B cell (primary cell): ENCODE measurements around the gene CCDC6. TPM values are rescaled to one million over a fixed set of nuclear protein-coding genes. Genes with fewer than 3 reads are reported as not detected.

Experiments
- ATAC-seq: fragments of 200-7000 bp; cut with Tn5 transposase; one replicate; pipeline ENCODE4 v1.10.0; 2021; ENCODE audit warnings: low read depth, mild to moderate bottlenecking, moderate number of reproducible peaks, moderate library complexity
- CTCF ChIA-PET: fragments of 350-600 bp; sonication (Branson Sonifier 250); formaldehyde crosslinking; loops from one replicate; lab custom pipeline; 2021; ENCODE audit warnings: antibody characterized with exemption, inconsistent platforms; lab: Charles Lee
- POLR2A ChIA-PET: fragments of 350-600 bp; sonication (Branson Sonifier 250); formaldehyde crosslinking; loops from one replicate; lab custom pipeline; 2021; ENCODE audit warnings: antibody characterized with exemption; lab: Charles Lee
- DNase-seq: peaks from one replicate; pipeline ENCODE4 v3.0.0; 2013
- H2AFZ ChIP-seq: 2 replicates; pipeline ENCODE4 v1.6.1; 2012; ENCODE audit warnings: mild to moderate bottlenecking, low read depth, low read length; ENCODE audit not compliant: insufficient read depth, poor library complexity, severe bottlenecking
- H3K27ac ChIP-seq, 2 donors: 1 replicate in 1 of 2; 2 replicates in 1 of 2; pipeline ENCODE4 v1.5.1; 2012 to 2013; ENCODE audit warnings: low read length in 2 of 2, mild to moderate bottlenecking in 2 of 2, moderate library complexity in 1 of 2
- H3K27me3 ChIP-seq, 4 experiments: fragments of 200-600 bp in 1 of 4; sonication (generic) in 1 of 4; replicated peaks in 1 of 4; 1 replicate in 2 of 4; 2 replicates in 2 of 4; pipeline versions ENCODE4 v1.6.1 to v1.7.0; 2013 to 2016; ENCODE audit warnings: low read length in 3 of 4, mild to moderate bottlenecking in 2 of 4, mixed read lengths in 1 of 4, moderate library complexity in 1 of 4; ENCODE audit not compliant: insufficient read depth in 4 of 4, control insufficient read depth in 3 of 4; ENCODE audit errors: control extremely low read depth in 1 of 4
- H3K36me3 ChIP-seq, 2 experiments: replicated peaks in 1 of 2; 1 replicate in 1 of 2; 2 replicates in 1 of 2; pipeline versions ENCODE4 v1.6.1 to v1.7.1; 2013; ENCODE audit warnings: low read length in 1 of 2; ENCODE audit not compliant: insufficient read depth in 2 of 2, control insufficient read depth in 1 of 2; ENCODE audit errors: control extremely low read depth in 1 of 2, extremely low read depth in 1 of 2
- H3K4me1 ChIP-seq, 2 donors: fragments of 200-600 bp in 1 of 2; sonication (generic) in 1 of 2; 1 replicate in 1 of 2; 2 replicates in 1 of 2; pipeline versions ENCODE4 v1.5.1 to v1.6.1; 2013 to 2017; ENCODE audit warnings: low read length in 2 of 2; ENCODE audit not compliant: control insufficient read depth in 2 of 2, insufficient read depth in 2 of 2
- H3K4me2 ChIP-seq: replicated peaks from 2 replicates; pipeline ENCODE3; 2012; ENCODE audit warnings: mild to moderate bottlenecking, low read depth, low read length; ENCODE audit not compliant: poor library complexity, severe bottlenecking
- H3K4me3 ChIP-seq, 5 experiments: fragments of 200-600 bp in 1 of 5; sonication (generic) in 1 of 5; 1 replicate in 3 of 5; 2 replicates in 2 of 5; pipeline versions ENCODE4 v1.5.1 to v1.7.0; 2011 to 2016; ENCODE audit warnings: low read length in 4 of 5, mild to moderate bottlenecking in 4 of 5, low read depth in 2 of 5, control low read depth in 1 of 5, moderate library complexity in 1 of 5; ENCODE audit not compliant: insufficient read depth in 1 of 5; ENCODE audit errors: control extremely low read depth in 1 of 5, extremely low read depth in 1 of 5
- H3K79me2 ChIP-seq: fragments of 200-600 bp; sonication (generic); one replicate; pipeline ENCODE4 v1.6.0; 2016; ENCODE audit warnings: low read length; ENCODE audit not compliant: control insufficient read depth, insufficient read depth
- H3K9ac ChIP-seq: fragments of 200-600 bp; sonication (generic); 2 replicates; pipeline ENCODE4 v1.6.1; 2017; ENCODE audit warnings: mild to moderate bottlenecking, low read length, moderate library complexity
- H3K9me3 ChIP-seq, 3 donors: one replicate each; pipeline versions ENCODE4 v1.6.1 to v1.7.1; 2013; ENCODE audit warnings: low read length in 2 of 3; ENCODE audit not compliant: control insufficient read depth in 2 of 3, insufficient read depth in 1 of 3; ENCODE audit errors: control extremely low read depth in 1 of 3
- H4K20me1 ChIP-seq: 2 replicates; pipeline ENCODE4 v1.6.0; 2012; ENCODE audit warnings: mild to moderate bottlenecking, low read length; ENCODE audit not compliant: insufficient read depth, control insufficient read depth, poor library complexity, severe bottlenecking
- H3K27ac Mint-ChIP-seq: one replicate; pipeline ENCODE4 v1.8.0; 2021; ENCODE audit warnings: mixed read lengths
- H3K27me3 Mint-ChIP-seq: one replicate; pipeline ENCODE4 v1.8.0; 2021; ENCODE audit warnings: mixed read lengths
- H3K4me1 Mint-ChIP-seq: one replicate; pipeline ENCODE4 v1.8.0; 2021; ENCODE audit warnings: mixed read lengths
- H3K4me3 Mint-ChIP-seq: one replicate; pipeline ENCODE4 v1.8.0; 2021; ENCODE audit warnings: mixed read lengths
- H3K9me3 Mint-ChIP-seq: one replicate; pipeline ENCODE4 v1.8.0; 2022; ENCODE audit warnings: mixed read lengths; ENCODE audit not compliant: insufficient read depth
- EZH2 ChIP-seq: IDR thresholded peaks from 2 replicates; pipeline ENCODE4 v1.6.1; 2012; ENCODE audit warnings: borderline replicate concordance, low read depth, mild to moderate bottlenecking, moderate library complexity, low read length; ENCODE audit not compliant: insufficient read depth, poor library complexity, severe bottlenecking
- WGBS: methylation state at CpG from one replicate; pipeline ENCODE4 v1.1.5; 2013; ENCODE audit warnings: missing lambda C conversion rate; ENCODE audit not compliant: insufficient coverage; 5-methylcytosine and 5-hydroxymethylcytosine counted together
- intact Hi-C: fragments of 100-400 bp; cut with micrococcal nuclease; formaldehyde crosslinking; loops from one replicate; pipeline ENCODE4 v1.10.0; 2022
- polyA plus RNA-seq: library from polyadenylated mRNA; depleted of rRNA; stranded (reverse); fragments of >200 nt; gene quantifications from 2 replicates; pipeline ENCODE4 v1.2.3, GENCODE V29; 2012
- total RNA-seq, 2 donors: library from RNA; stranded (reverse); fragments of 120-200 nt in 1 of 2; gene quantifications; 1 replicate in 1 of 2; 2 replicates in 1 of 2; pipeline versions ENCODE4 v1.2.3 to v1.2.4, GENCODE V29; 2013 to 2022
- TF ChIP-seq, protein P1 (sequence below): fragments of 200-600 bp; IDR thresholded peaks from one replicate; pipeline ENCODE4 v1.8.0; 2022; ENCODE audit warnings: antibody characterized with exemption, mild to moderate bottlenecking

The CCDC6 gene
- total and polyA plus RNA-seq, 2 donors (not counting 1 experiment from before 2014, with no cell fraction given) = 18.2 to 30.1 TPM

DNA sequence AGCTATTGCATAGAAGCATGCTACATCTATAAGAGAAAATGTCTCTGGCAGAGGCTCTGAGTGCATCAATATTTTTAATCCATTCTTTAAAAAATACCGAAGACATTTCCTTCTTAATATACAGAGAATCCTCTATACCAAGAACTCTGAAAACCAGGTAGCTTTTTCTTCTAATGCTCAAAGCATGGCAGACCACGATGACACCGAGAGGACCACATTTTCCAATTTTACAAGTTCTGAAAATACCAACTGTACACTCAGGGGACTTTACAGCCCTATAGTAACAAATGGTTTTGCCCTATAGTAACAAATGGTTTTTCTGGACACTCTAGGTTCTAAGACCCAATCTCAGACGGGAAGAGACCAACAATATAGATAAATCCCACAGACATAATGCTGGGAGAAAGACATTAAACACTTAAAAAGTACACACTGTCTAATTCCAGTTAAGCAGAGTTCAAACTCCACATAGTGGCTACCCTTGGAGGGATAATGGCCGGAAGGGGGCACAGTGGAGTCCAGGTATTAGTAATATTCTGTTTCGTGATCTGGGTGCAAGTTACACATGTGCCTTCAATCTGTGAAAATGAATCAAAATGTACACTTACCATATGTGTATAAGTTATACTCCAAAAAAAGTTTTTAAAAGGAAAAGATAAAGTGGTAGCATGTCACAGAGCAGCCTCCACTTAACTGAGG lies 26.2 kb downstream of the CCDC6 start:
- Histone ChIP-seq H3K27ac (peak overlapping the region in 1 of 2 donors; percentile 5), H3K4me1 (peaks cover 57 to 77% of the 10 kb centered on the region in 2 donors), H3K27me3 (no peaks in the 10 kb centered on the region), H4K20me1 (peaks cover 43% of the 10 kb centered on the region), H3K36me3 (peaks cover 0 to 2% of the 10 kb centered on the region in 2 experiments), H3K4me3 (no peak overlapping the region), H3K9ac (no peak overlapping the region), H3K79me2 (peaks cover 99% of the 10 kb centered on the region), H3K9me3 (no peaks in the 10 kb centered on the region), H3K4me2 (peak overlapping the region; percentile 12), H2AFZ (no peak overlapping the region)
- Mint-ChIP-seq H3K4me1 (peaks cover 83% of the 10 kb centered on the region), H3K9me3 (no peaks in the 10 kb centered on the region), H3K27me3 (no peaks in the 10 kb centered on the region), H3K27ac (no peak overlapping the region), H3K4me3 (peak overlapping the region; percentile 12)
- TF ChIP-seq EZH2 = no peak
- TF ChIP-seq, protein P1, sequence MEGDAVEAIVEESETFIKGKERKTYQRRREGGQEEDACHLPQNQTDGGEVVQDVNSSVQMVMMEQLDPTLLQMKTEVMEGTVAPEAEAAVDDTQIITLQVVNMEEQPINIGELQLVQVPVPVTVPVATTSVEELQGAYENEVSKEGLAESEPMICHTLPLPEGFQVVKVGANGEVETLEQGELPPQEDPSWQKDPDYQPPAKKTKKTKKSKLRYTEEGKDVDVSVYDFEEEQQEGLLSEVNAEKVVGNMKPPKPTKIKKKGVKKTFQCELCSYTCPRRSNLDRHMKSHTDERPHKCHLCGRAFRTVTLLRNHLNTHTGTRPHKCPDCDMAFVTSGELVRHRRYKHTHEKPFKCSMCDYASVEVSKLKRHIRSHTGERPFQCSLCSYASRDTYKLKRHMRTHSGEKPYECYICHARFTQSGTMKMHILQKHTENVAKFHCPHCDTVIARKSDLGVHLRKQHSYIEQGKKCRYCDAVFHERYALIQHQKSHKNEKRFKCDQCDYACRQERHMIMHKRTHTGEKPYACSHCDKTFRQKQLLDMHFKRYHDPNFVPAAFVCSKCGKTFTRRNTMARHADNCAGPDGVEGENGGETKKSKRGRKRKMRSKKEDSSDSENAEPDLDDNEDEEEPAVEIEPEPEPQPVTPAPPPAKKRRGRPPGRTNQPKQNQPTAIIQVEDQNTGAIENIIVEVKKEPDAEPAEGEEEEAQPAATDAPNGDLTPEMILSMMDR = no peak
- intact Hi-C loops = no loop called here
- WGBS = 48% methylated on average over 3 of the region's 6 CpGs
- POLR2A ChIA-PET = no interaction called here
- ATAC-seq = no peak
- no peak for DNase-seq
- CTCF ChIA-PET = interaction anchor here (0.9 to 1.2 kb wide), 4 partner anchors 9 to 50 kb away, joined by 4 to 5 read pairs (median 4); no protein-coding TSS in a partner anchor

DNA sequence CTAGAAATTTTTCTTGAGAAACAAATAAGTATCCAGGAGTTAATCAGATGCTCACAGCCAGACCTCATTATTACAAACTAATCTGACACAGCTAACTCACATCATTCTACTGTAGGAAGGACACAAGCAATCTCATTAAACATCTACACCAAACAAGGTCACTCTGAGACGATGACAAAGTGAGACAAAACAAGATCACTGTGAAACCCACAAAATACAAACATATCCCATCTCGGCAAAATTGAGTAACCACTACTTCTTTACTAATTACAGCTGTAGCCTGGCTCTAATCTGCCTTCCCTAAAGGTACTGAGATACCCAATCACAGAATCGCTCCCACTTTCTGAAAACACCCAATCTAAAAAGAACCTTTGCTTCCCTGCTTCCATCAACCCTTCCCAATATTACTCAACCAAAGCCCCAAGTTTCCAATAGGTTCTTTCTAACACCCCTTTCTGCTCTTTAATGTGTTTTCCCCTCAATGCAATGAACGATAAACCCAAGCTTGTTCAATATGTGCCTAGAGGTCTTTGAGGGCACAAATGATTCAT lies 26.9 kb downstream of the CCDC6 start:
- POLR2A ChIA-PET = no interaction called here
- no peak for DNase-seq
- H3K4me2 ChIP-seq = peak overlapping the region; percentile 20
- H3K4me3 Mint-ChIP-seq = peak overlapping the region; percentile 12
- TF ChIP-seq EZH2 = no peak
- TF ChIP-seq, protein P1 = no peak
- ATAC-seq = no peak
- peaks cover 100% of the 10 kb centered on the region for H3K79me2 ChIP-seq
- intact Hi-C loops = no loop called here
- no peak overlapping the region for H3K4me3 ChIP-seq
- H2AFZ ChIP-seq = no peak overlapping the region
- H3K27me3 Mint-ChIP-seq = no peaks in the 10 kb centered on the region
- H3K9me3 ChIP-seq = no peaks in the 10 kb centered on the region
- no peaks in the 10 kb centered on the region for H3K27me3 ChIP-seq
- no peak overlapping the region for H3K9ac ChIP-seq
- 60% methylated on average over 4 of the region's 4 CpGs for WGBS
- peaks cover 44% of the 10 kb centered on the region for H4K20me1 ChIP-seq
- H3K27ac Mint-ChIP-seq = no peak overlapping the region
- no peaks in the 10 kb centered on the region for H3K9me3 Mint-ChIP-seq
- peaks cover 83% of the 10 kb centered on the region for H3K4me1 Mint-ChIP-seq
- CTCF ChIA-PET = interaction anchor here (0.9 to 1.2 kb wide), 4 partner anchors 10 to 49 kb away, joined by 4 to 5 read pairs (median 4); no protein-coding TSS in a partner anchor
- H3K36me3 ChIP-seq = peaks cover 0 to 2% of the 10 kb centered on the region in 2 experiments
- peak overlapping the region in 1 of 2 donors; percentile 5 for H3K27ac ChIP-seq
- peaks cover 55 to 74% of the 10 kb centered on the region in 2 donors for H3K4me1 ChIP-seq
